Skin of body (tissue), 2 donors: Measurements from ENCODE around the gene WASHC2C. TPM values are rescaled to one million over a fixed set of nuclear protein-coding genes. Genes with fewer than 3 reads are reported as not detected.

Experiments used
- small RNA-seq: library from RNA; depleted of rRNA; stranded (forward); fragments of <200 nt; gene quantifications from one replicate; pipeline ENCODE3, GENCODE V24; 2014; ENCODE audit warnings: low replicate concordance
- total RNA-seq: library from RNA; depleted of rRNA; stranded (reverse); fragments of >200 nt; gene quantifications from one replicate; pipeline ENCODE4 v1.2.3, GENCODE V29; 2014

The WASHC2C gene
- total RNA-seq, 1 donor from 2014 or later: 31.0 TPM

Small RNA genes within 50 kb of the gene (small RNA-seq; reads per million reads assigned to genes)
- not detected for gene AC012044.1

Other genes with a start within 250 kb of the WASHC2C start
- gene ZFAND4, start 54.5 kb upstream of the WASHC2C start, total RNA-seq: 12.3 TPM
- gene AGAP4, start 120.2 kb downstream of the WASHC2C start, total RNA-seq: 11.7 TPM
- gene TIMM23, start 245.2 kb downstream of the WASHC2C start, total RNA-seq: 36.5 TPM